MCF 10A (cell line): ENCODE results near the gene COBL. TPM values are rescaled to one million over a fixed set of nuclear protein-coding genes. Genes with fewer than 3 reads are reported as not detected.

Source experiments
- BruUV-seq: library from RNA; stranded (reverse); fragments of 400-500 nt; replicated peaks from 2 replicates; lab custom pipeline; 2021; lab: Mats Ljungman, UMichigan
- CTCF ChIA-PET: fragments of 300-600 bp; sonication (Branson Sonifier 250); formaldehyde crosslinking; extraction: SDS; loops from one replicate; lab custom pipeline; 2021; ENCODE audit warnings: antibody characterized with exemption, inconsistent platforms; lab: Yijun Ruan, JAX
- POLR2A ChIA-PET: fragments of 300-600, 350-650 bp; sonication (Branson Sonifier 250); formaldehyde crosslinking; extraction: SDS; loops from one replicate; lab custom pipeline; 2020; ENCODE audit warnings: antibody characterized with exemption, inconsistent platforms; lab: Yijun Ruan, JAX
- DNase-seq: peaks from one replicate; pipeline ENCODE4 v3.0.0-alpha.2; 2018; ENCODE audit not compliant: unreplicated experiment
- H3K27ac Mint-ChIP-seq: one replicate; pipeline ENCODE4 v1.8.0; 2022; ENCODE audit warnings: mild to moderate bottlenecking, low read depth, mixed read lengths; ENCODE audit not compliant: unreplicated experiment
- H3K27me3 Mint-ChIP-seq: one replicate; pipeline ENCODE4 v1.8.0; 2022; ENCODE audit warnings: mixed read lengths; ENCODE audit not compliant: insufficient read depth, unreplicated experiment
- H3K36me3 Mint-ChIP-seq: one replicate; pipeline ENCODE4 v1.8.0; 2022; ENCODE audit warnings: mild to moderate bottlenecking, moderate library complexity, mixed read lengths; ENCODE audit not compliant: insufficient read depth, unreplicated experiment
- H3K4me1 Mint-ChIP-seq: one replicate; pipeline ENCODE4 v1.8.0; 2022; ENCODE audit warnings: mixed read lengths; ENCODE audit not compliant: insufficient read depth, unreplicated experiment
- H3K4me3 Mint-ChIP-seq: one replicate; pipeline ENCODE4 v1.8.0; 2022; ENCODE audit warnings: mild to moderate bottlenecking, moderate library complexity, mixed read lengths; ENCODE audit not compliant: unreplicated experiment
- H3K9me3 Mint-ChIP-seq: one replicate; pipeline ENCODE4 v1.8.0; 2022; ENCODE audit warnings: mixed read lengths; ENCODE audit not compliant: unreplicated experiment
- CTCF ChIP-seq: fragments of 200-600 bp; IDR thresholded peaks from one replicate; pipeline ENCODE4 v1.8.0; 2022; ENCODE audit warnings: antibody characterized with exemption, mild to moderate bottlenecking; ENCODE audit not compliant: unreplicated experiment
- intact Hi-C: fragments of 100-400 bp; cut with micrococcal nuclease; formaldehyde crosslinking; loops from 2 replicates; pipeline ENCODE4 v1.14.1; 2022
- total RNA-seq: library from RNA; stranded (reverse); gene quantifications from 2 replicates; pipeline ENCODE4 v1.2.3, GENCODE V29; 2022

Gene COBL
- total RNA-seq, 1 experiment from 2014 or later = 12.3 TPM

- no peak overlapping the region for H3K27ac Mint-ChIP-seq
- ChIA-PET POLR2A (interaction anchor here (1.0 kb wide), 1 partner anchor 37 kb away, joined by 3 read pairs; no protein-coding TSS in a partner anchor), CTCF (interaction anchor here (0.5 to 0.8 kb wide), 3 partner anchors 37 to 653 kb away, joined by 3 to 4 read pairs (median 3); no protein-coding TSS in a partner anchor)
- no peak for DNase-seq
- intact Hi-C loops = loop anchor here (5.0 kb wide), 1 partner anchor 34 kb away; no protein-coding TSS in a partner anchor
- H3K36me3 Mint-ChIP-seq = peaks cover 6% of the 10 kb centered on the region
- no TSS peak for BruUV-seq
- no peaks in the 10 kb centered on the region for H3K27me3 Mint-ChIP-seq
- peak overlapping the region; percentile 85 for H3K4me3 Mint-ChIP-seq
- peaks cover 11% of the 10 kb centered on the region for H3K4me1 Mint-ChIP-seq
- no peak for TF ChIP-seq CTCF
- no peaks in the 10 kb centered on the region for H3K9me3 Mint-ChIP-seq
Observed at GRCh38 chr7:51318001-51318400, 1.4 kb upstream of the COBL start.

- CTCF ChIA-PET = interaction anchor here (0.5 to 0.8 kb wide), 2 partner anchors 38 to 154 kb away, joined by 3 read pairs; no protein-coding TSS in a partner anchor
- Mint-ChIP-seq H3K4me1 (peaks cover 11% of the 10 kb centered on the region), H3K4me3 (peak overlapping the region; percentile 85), H3K9me3 (no peaks in the 10 kb centered on the region), H3K27ac (no peak overlapping the region), H3K36me3 (peaks cover 6% of the 10 kb centered on the region), H3K27me3 (no peaks in the 10 kb centered on the region)
- intact Hi-C loops = loop anchor here (2.0 to 5.0 kb wide), 2 partner anchors 35 to 155 kb away; no protein-coding TSS in a partner anchor
- no peak for TF ChIP-seq CTCF
- POLR2A ChIA-PET = interaction anchor here (1.0 kb wide), 1 partner anchor 38 kb away, joined by 3 read pairs; no protein-coding TSS in a partner anchor
- no TSS peak for BruUV-seq
- no peak for DNase-seq
Observed at GRCh38 chr7:51317582-51317910, 937 bp upstream of the COBL start.

- POLR2A ChIA-PET = interaction anchor here (0.7 to 1.4 kb wide), 5 partner anchors 8 to 34 kb away, joined by 3 to 4 read pairs (median 3); no protein-coding TSS in a partner anchor
- BruUV-seq = no TSS peak
- TF ChIP-seq CTCF = peak; percentile 30
- Mint-ChIP-seq H3K27me3 (no peaks in the 10 kb centered on the region), H3K4me1 (peaks cover 11% of the 10 kb centered on the region), H3K36me3 (peaks cover 6% of the 10 kb centered on the region), H3K27ac (no peak overlapping the region), H3K9me3 (no peaks in the 10 kb centered on the region), H3K4me3 (peak overlapping the region; percentile 85)
- DNase-seq = peak; percentile 44
- CTCF ChIA-PET = interaction anchor here (0.6 to 0.9 kb wide), 2 partner anchors 65 to 90 kb away, joined by 3 read pairs; no protein-coding TSS in a partner anchor
- intact Hi-C loops = loop anchor here (1.0 to 5.0 kb wide), 3 partner anchors 36 to 153 kb away; no protein-coding TSS in a partner anchor
Observed at GRCh38 chr7:51316262-51316665, 345 bp downstream of the COBL start.

GRCh38 chr7:51315393-51316261 lies 982 bp downstream of the COBL start:
- TSS peak; percentile 65 for BruUV-seq
- intact Hi-C loops = loop anchor here (1.0 to 5.0 kb wide), 3 partner anchors 37 to 153 kb away; no protein-coding TSS in a partner anchor
- Mint-ChIP-seq H3K36me3 (peaks cover 6% of the 10 kb centered on the region), H3K27me3 (no peaks in the 10 kb centered on the region), H3K9me3 (no peaks in the 10 kb centered on the region), H3K4me3 (peak overlapping the region; percentile 85), H3K4me1 (peaks cover 11% of the 10 kb centered on the region), H3K27ac (peak overlapping the region; percentile 92)
- peak; percentile 67 for DNase-seq
- CTCF ChIA-PET = interaction anchor here (0.6 to 1.6 kb wide), 5 partner anchors 35 to 155 kb away, joined by 3 to 5 read pairs (median 3); no protein-coding TSS in a partner anchor
- POLR2A ChIA-PET = interaction anchor here (0.7 to 1.4 kb wide), 14 partner anchors 9 to 92 kb away, joined by 3 to 5 read pairs (median 3); no protein-coding TSS in a partner anchor
- no peak for TF ChIP-seq CTCF
